Glutamatergic neuron (in vitro differentiated cells): ENCODE data around the gene STOM. TPM values are rescaled to one million over a fixed set of nuclear protein-coding genes. Genes with fewer than 3 reads are reported as not detected.

Source experiments
- DNase-seq: peaks from one replicate; pipeline ENCODE4 v3.0.0; 2022
- H3K27ac Mint-ChIP-seq: one replicate; pipeline ENCODE4 v1.8.0; 2020; ENCODE audit warnings: mild to moderate bottlenecking, mixed read lengths, inconsistent platforms; ENCODE audit not compliant: unreplicated experiment
- H3K27me3 Mint-ChIP-seq: one replicate; pipeline ENCODE4 v1.8.0; 2020; ENCODE audit warnings: mild to moderate bottlenecking, moderate library complexity, mixed read lengths, inconsistent platforms; ENCODE audit not compliant: unreplicated experiment
- H3K36me3 Mint-ChIP-seq: one replicate; pipeline ENCODE4 v1.8.0; 2020; ENCODE audit warnings: mild to moderate bottlenecking, mixed read lengths, inconsistent platforms; ENCODE audit not compliant: unreplicated experiment
- H3K4me1 Mint-ChIP-seq: one replicate; pipeline ENCODE4 v1.8.0; 2020; ENCODE audit warnings: mild to moderate bottlenecking, low read depth, mixed read lengths, inconsistent platforms; ENCODE audit not compliant: unreplicated experiment
- H3K4me3 Mint-ChIP-seq: one replicate; pipeline ENCODE4 v1.8.0; 2020; ENCODE audit warnings: mild to moderate bottlenecking, mixed read lengths, inconsistent platforms; ENCODE audit not compliant: unreplicated experiment
- H3K9me3 Mint-ChIP-seq: one replicate; pipeline ENCODE4 v1.8.0; 2020; ENCODE audit warnings: mild to moderate bottlenecking, moderate library complexity, mixed read lengths, inconsistent platforms; ENCODE audit not compliant: unreplicated experiment
- CTCF ChIP-seq: fragments of 200-600 bp; sonication (generic); IDR thresholded peaks from one replicate; pipeline ENCODE4 v1.5.0; 2021; ENCODE audit not compliant: partially characterized antibody, unreplicated experiment
- total RNA-seq: library from RNA; stranded (reverse); fragmentation: NEBNext Ultra II Directional; extraction: Animal tissue kit (Norgen Biotek cat#: 25700); gene quantifications from one replicate; pipeline ENCODE4 v1.2.1, GENCODE V29; 2021; ENCODE audit not compliant: unreplicated experiment

The STOM gene
- total RNA-seq, 1 donor from 2014 or later = 2.0 TPM

- Mint-ChIP-seq H3K4me1 (no peaks in the 10 kb centered on the region), H3K36me3 (peaks cover 5% of the 10 kb centered on the region), H3K27ac (no peak overlapping the region), H3K27me3 (peaks cover 3% of the 10 kb centered on the region), H3K9me3 (no peaks in the 10 kb centered on the region), H3K4me3 (no peak overlapping the region)
- TF ChIP-seq CTCF = no peak
- peak; percentile 1 for DNase-seq
Observed at GRCh38 chr9:121313458-121314152, 56.4 kb downstream of the STOM start.

- no peak overlapping the region for H3K27ac Mint-ChIP-seq
- H3K9me3 Mint-ChIP-seq = no peaks in the 10 kb centered on the region
- DNase-seq = peak; percentile 6
- H3K4me3 Mint-ChIP-seq = no peak overlapping the region
- TF ChIP-seq CTCF = no peak
- no peaks in the 10 kb centered on the region for H3K4me1 Mint-ChIP-seq
- H3K27me3 Mint-ChIP-seq = peaks cover 3% of the 10 kb centered on the region
- peaks cover 5% of the 10 kb centered on the region for H3K36me3 Mint-ChIP-seq
Observed at GRCh38 chr9:121312169-121312568, 57.9 kb downstream of the STOM start.

GRCh38 chr9:121310571-121310970 lies 59.5 kb downstream of the STOM start:
- H3K4me3 Mint-ChIP-seq = no peak overlapping the region
- peaks cover 5% of the 10 kb centered on the region for H3K36me3 Mint-ChIP-seq
- H3K27me3 Mint-ChIP-seq = peaks cover 3% of the 10 kb centered on the region
- TF ChIP-seq CTCF = no peak
- peak; percentile 2 for DNase-seq
- H3K9me3 Mint-ChIP-seq = no peaks in the 10 kb centered on the region
- no peak overlapping the region for H3K27ac Mint-ChIP-seq
- H3K4me1 Mint-ChIP-seq = no peaks in the 10 kb centered on the region

- TF ChIP-seq CTCF = no peak
- H3K4me1 Mint-ChIP-seq = no peaks in the 10 kb centered on the region
- DNase-seq = no peak
- H3K9me3 Mint-ChIP-seq = no peaks in the 10 kb centered on the region
- no peak overlapping the region for H3K27ac Mint-ChIP-seq
- peaks cover 3% of the 10 kb centered on the region for H3K27me3 Mint-ChIP-seq
- no peak overlapping the region for H3K4me3 Mint-ChIP-seq
- H3K36me3 Mint-ChIP-seq = peaks cover 5% of the 10 kb centered on the region
Observed at GRCh38 chr9:121309833-121310425, 60.1 kb downstream of the STOM start.

GRCh38 chr9:121309171-121309570 lies 60.9 kb downstream of the STOM start:
- Mint-ChIP-seq H3K27ac (no peak overlapping the region), H3K4me1 (no peaks in the 10 kb centered on the region), H3K9me3 (no peaks in the 10 kb centered on the region), H3K27me3 (peaks cover 3% of the 10 kb centered on the region), H3K36me3 (peaks cover 5% of the 10 kb centered on the region), H3K4me3 (no peak overlapping the region)
- no peak for TF ChIP-seq CTCF
- peak; percentile 1 for DNase-seq
